Measurements from ENCODE around the gene TRAPPC2L. TPM values are rescaled to one million over a fixed set of nuclear protein-coding genes. Genes with fewer than 3 reads are reported as not detected.
"Not testable (repeated sequence)": the region's sequence is repeated elsewhere in the genome, so short reads cannot be mapped to it uniquely, and the experiment has no call there.

Gene TRAPPC2L
- total RNA-seq, 1 donor from 2014 or later: 95.1 TPM

- no peak overlapping the region for H3K27ac Mint-ChIP-seq (ENCODE audit: unreplicated experiment)
- no peak for TF ChIP-seq CTCF (conservative IDR thresholded peaks at IDR 0.05)
Observed at GRCh38 chr16:88821168-88821850, 35.6 kb upstream of the TRAPPC2L start.

DNA sequence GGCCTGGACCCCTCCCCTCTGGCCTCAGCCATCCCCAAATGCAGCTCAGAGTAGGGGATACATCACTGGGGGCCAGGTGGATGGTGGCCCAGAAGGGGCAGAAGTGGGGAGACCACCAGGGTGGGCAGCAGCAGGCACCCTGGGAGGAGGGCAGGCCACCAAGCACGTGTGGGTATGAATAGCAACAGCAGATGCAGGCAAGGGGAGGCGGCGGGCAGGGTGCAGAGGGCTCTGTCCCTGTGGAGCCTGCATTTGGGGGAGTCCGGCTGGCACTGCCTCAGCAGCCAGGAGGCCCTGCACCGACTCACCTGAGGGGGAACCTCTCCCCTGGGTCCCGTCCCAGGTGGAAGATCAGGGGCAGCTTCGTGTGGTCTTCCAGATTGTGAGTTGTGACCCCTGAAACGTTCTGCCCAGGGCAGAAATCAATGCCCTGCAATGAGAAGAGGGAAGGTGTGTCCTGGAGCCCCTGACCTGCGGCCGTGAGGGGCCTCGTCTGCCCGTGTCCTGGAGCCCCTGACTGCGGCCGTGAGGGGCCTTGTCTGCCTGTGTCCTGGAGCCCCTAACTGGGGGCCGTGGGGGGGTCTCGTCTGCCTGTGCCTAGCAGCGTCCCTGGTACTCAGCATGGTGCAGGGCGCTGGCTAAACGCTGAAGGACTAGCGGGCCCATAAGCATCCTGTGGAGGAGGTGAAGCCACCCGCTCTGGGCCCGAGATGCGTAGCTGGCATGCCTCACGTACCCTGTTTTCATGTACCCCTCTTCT, 34.5 kb upstream of the TRAPPC2L start:
- no peak for DNase-seq (ENCODE audit: low read depth, low spot score)
- no peaks in the 10 kb centered on the region for H3K4me1 Mint-ChIP-seq
- no peak overlapping the region for H3K4me3 Mint-ChIP-seq
- H3K9me3 Mint-ChIP-seq: no peaks in the 10 kb centered on the region
- H3K27ac Mint-ChIP-seq (ENCODE audit: unreplicated experiment): no peak overlapping the region
- no peaks in the 10 kb centered on the region for H3K36me3 Mint-ChIP-seq (ENCODE audit: low read depth)
- TF ChIP-seq CTCF (conservative IDR thresholded peaks at IDR 0.05): no peak
- no peaks in the 10 kb centered on the region for H3K27me3 Mint-ChIP-seq (ENCODE audit: low read depth)

More at GRCh38 chr16:88821168-88821850, 35.6 kb upstream of the TRAPPC2L start:
- Mint-ChIP-seq H3K4me3 (no peak overlapping the region), H3K4me1 (no peaks in the 10 kb centered on the region), H3K27me3 (ENCODE audit: low read depth) (no peaks in the 10 kb centered on the region), H3K36me3 (ENCODE audit: low read depth) (no peaks in the 10 kb centered on the region), H3K9me3 (no peaks in the 10 kb centered on the region)
- DNase-seq (ENCODE audit: low read depth, low spot score): no peak

GRCh38 chr16:88823646-88824045, 33.3 kb upstream of the TRAPPC2L start:
- H3K27me3 Mint-ChIP-seq (ENCODE audit: low read depth); H3K36me3 Mint-ChIP-seq (ENCODE audit: low read depth); H3K4me3 Mint-ChIP-seq; H3K9me3 Mint-ChIP-seq; DNase-seq (ENCODE audit: low read depth, low spot score); H3K27ac Mint-ChIP-seq (ENCODE audit: unreplicated experiment); H3K4me1 Mint-ChIP-seq: not testable (repeated sequence)

DNA sequence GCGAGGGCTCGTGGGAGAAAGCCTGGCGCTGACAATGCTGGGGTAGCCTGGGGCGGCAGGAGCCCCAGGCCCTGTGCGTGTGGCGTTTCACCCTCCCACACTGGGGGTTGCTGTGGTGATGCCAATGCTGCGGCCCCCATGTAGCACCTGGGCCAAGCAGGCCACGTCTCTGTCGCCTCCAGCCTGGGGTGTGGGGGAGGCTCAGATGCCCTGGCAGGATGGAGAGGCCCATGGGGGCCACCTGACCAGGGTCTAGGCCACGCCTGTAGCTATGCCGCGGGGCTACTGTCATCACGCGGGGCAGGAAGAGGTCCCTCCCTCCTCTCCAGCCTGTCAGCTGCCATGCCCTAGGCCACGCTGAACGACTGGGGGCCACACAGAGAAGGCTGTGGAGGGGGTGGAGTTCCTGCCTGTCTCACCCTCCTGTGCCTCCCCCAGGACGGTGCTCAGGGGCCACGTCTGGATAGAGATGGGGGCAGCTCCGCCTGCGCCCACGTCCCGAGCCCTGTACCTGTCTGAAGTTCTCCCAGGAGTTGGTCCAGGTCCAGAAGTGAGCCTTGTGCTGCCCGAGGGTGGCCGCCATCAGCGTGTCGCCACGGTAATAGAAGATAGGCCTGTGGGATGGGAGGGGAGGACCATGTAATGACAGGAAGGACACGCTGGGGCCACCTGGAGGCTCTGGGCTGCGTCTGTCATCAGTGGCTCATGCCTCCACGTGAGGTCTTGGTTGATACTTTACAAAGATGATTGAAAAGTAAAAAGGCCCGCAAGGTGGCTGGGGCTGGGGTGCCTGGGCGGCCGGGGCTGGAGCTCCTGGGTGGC, 32.5 kb upstream of the TRAPPC2L start:
- TF ChIP-seq CTCF (conservative IDR thresholded peaks at IDR 0.05): no peak
- no peaks in the 10 kb centered on the region for H3K36me3 Mint-ChIP-seq (ENCODE audit: low read depth)
- DNase-seq (ENCODE audit: low read depth, low spot score): no peak
- H3K4me3 Mint-ChIP-seq: no peak overlapping the region
- H3K27ac Mint-ChIP-seq (ENCODE audit: unreplicated experiment): no peak overlapping the region
- H3K27me3 Mint-ChIP-seq (ENCODE audit: low read depth): no peaks in the 10 kb centered on the region
- H3K4me1 Mint-ChIP-seq: no peaks in the 10 kb centered on the region
- no peaks in the 10 kb centered on the region for H3K9me3 Mint-ChIP-seq

GRCh38 chr16:88825146-88825545, 31.8 kb upstream of the TRAPPC2L start:
- Mint-ChIP-seq H3K4me1 (no peaks in the 10 kb centered on the region), H3K27ac (ENCODE audit: unreplicated experiment) (no peak overlapping the region), H3K27me3 (ENCODE audit: low read depth) (no peaks in the 10 kb centered on the region), H3K9me3 (no peaks in the 10 kb centered on the region), H3K36me3 (ENCODE audit: low read depth) (no peaks in the 10 kb centered on the region), H3K4me3 (no peak overlapping the region)
- DNase-seq (ENCODE audit: low read depth, low spot score): no peak
- no peak for TF ChIP-seq CTCF (conservative IDR thresholded peaks at IDR 0.05)
